HG03097 (cell line): ENCODE data around the gene PARD6B.
"Not testable (repeated sequence)": the region's sequence is repeated elsewhere in the genome, so short reads cannot be mapped to it uniquely, and the experiment has no call there.

Source experiments
- ATAC-seq: cut with Tn5 transposase; IDR thresholded peaks from one replicate; pipeline ENCODE4 v1.9.1; 2021; ENCODE audit not compliant: unreplicated experiment, low FRiP score

PARD6B gene

GRCh38 chr20:50794846-50795634 is 63.7 kb downstream of the PARD6B start, which contains the start of gene BCAS4:
TSS of gene BCAS4 (plus strand) at chr20:50795061. CDS start at chr20:50795084, 23 bp downstream.
- ATAC-seq, result peak; percentile 66

GRCh38 chr20:50797142-50797541 is 65.8 kb downstream of the PARD6B start:
- ATAC-seq, result no peak

GRCh38 chr20:50798650-50799049 is 67.3 kb downstream of the PARD6B start:
- no peak for ATAC-seq

- no peak for ATAC-seq
Measured at GRCh38 chr20:50799176-50799889, 68.0 kb downstream of the PARD6B start.

GRCh38 chr20:50799890-50800550 is 68.6 kb downstream of the PARD6B start:
- no peak for ATAC-seq

GRCh38 chr20:50800986-50801746 is 69.8 kb downstream of the PARD6B start:
- ATAC-seq, result not testable (repeated sequence)

GRCh38 chr20:50801747-50802125 is 70.4 kb downstream of the PARD6B start:
- no peak for ATAC-seq

GRCh38 chr20:50802289-50802688 is 70.9 kb downstream of the PARD6B start:
- no peak for ATAC-seq

- ATAC-seq, result peak; percentile 35
Measured at GRCh38 chr20:50804437-50805348, 73.3 kb downstream of the PARD6B start.

- no peak for ATAC-seq
Measured at GRCh38 chr20:50805349-50805684, 73.9 kb downstream of the PARD6B start.

- ATAC-seq, result no peak
Measured at GRCh38 chr20:50806126-50806768, 74.9 kb downstream of the PARD6B start.
